Breast epithelium (tissue), 3 donors: ENCODE results near the gene LDLRAD4.

ENCODE experiments used
- POLR2A ChIP-seq: fragments of 450-650 bp; IDR thresholded peaks from one replicate; pipeline ENCODE4 v1.6.1; 2016; ENCODE audit warnings: antibody characterized with exemption, mild to moderate bottlenecking, moderate library complexity
- POLR2AphosphoS5 ChIP-seq, 3 donors: sonication (generic); formaldehyde crosslinking; IDR thresholded peaks; one replicate each; pipeline ENCODE4 v1.6.1; 2017; ENCODE audit warnings: antibody characterized with exemption in 3 of 3
- TF ChIP-seq, protein P1 (sequence below), 3 donors: fragments of 450-650 bp; IDR thresholded peaks; one replicate each; pipeline ENCODE4 v1.5.1; 2016 to 2017; ENCODE audit warnings: antibody characterized with exemption in 3 of 3, mild to moderate bottlenecking in 3 of 3, moderate library complexity in 3 of 3

DNA sequence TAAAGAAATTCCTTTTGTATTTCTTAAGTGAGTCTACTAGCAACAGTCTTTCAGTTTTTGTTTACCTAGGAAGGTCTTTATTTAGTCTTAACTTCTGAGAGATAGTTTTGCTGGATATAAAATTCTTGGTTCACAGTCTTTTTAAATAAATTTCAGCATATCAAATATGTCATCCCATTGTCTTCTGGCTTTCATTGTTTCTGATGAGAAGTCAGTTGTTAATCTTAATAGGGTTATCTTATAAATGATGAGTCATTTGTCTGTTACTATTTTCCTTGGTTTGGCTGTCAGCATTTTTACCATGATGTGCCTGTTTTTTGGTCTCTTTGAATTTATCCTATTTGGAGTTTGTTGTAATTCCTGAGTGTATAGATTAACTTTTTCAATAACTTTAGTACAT, 378.5 kb downstream of the LDLRAD4 start:
- TF ChIP-seq, protein P1, sequence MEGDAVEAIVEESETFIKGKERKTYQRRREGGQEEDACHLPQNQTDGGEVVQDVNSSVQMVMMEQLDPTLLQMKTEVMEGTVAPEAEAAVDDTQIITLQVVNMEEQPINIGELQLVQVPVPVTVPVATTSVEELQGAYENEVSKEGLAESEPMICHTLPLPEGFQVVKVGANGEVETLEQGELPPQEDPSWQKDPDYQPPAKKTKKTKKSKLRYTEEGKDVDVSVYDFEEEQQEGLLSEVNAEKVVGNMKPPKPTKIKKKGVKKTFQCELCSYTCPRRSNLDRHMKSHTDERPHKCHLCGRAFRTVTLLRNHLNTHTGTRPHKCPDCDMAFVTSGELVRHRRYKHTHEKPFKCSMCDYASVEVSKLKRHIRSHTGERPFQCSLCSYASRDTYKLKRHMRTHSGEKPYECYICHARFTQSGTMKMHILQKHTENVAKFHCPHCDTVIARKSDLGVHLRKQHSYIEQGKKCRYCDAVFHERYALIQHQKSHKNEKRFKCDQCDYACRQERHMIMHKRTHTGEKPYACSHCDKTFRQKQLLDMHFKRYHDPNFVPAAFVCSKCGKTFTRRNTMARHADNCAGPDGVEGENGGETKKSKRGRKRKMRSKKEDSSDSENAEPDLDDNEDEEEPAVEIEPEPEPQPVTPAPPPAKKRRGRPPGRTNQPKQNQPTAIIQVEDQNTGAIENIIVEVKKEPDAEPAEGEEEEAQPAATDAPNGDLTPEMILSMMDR (IDR thresholded peaks at IDR 0.05): no peak
- no peak for TF ChIP-seq POLR2A
- TF ChIP-seq POLR2AphosphoS5 (IDR thresholded peaks at IDR 0.05): no peak
